ENCODE results near the gene PGC.
"Not testable (repeated sequence)": the region's sequence is repeated elsewhere in the genome, so short reads cannot be mapped to it uniquely, and the experiment has no call there.

PGC gene

DNA sequence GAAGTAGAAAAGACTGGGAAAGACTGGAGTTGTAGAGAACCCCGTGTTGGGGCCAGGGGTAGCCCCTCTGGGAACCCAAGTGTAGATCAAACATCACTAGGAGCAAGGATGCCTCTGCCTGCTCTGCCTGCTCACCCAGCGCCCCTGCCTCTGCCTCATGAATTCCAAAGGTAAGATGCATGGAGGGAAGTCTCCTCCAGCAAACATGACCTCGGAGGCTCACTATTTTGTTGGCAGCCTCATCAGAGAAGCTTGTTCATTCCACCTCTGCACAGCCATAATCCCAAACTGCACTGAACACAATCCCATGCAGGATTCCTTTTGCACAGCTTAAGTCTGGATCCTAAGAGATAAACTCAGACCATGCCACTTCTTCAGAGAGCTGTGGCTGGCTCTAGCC lies 27.6 kb upstream of the PGC start:
- no peak for DNase-seq

DNA sequence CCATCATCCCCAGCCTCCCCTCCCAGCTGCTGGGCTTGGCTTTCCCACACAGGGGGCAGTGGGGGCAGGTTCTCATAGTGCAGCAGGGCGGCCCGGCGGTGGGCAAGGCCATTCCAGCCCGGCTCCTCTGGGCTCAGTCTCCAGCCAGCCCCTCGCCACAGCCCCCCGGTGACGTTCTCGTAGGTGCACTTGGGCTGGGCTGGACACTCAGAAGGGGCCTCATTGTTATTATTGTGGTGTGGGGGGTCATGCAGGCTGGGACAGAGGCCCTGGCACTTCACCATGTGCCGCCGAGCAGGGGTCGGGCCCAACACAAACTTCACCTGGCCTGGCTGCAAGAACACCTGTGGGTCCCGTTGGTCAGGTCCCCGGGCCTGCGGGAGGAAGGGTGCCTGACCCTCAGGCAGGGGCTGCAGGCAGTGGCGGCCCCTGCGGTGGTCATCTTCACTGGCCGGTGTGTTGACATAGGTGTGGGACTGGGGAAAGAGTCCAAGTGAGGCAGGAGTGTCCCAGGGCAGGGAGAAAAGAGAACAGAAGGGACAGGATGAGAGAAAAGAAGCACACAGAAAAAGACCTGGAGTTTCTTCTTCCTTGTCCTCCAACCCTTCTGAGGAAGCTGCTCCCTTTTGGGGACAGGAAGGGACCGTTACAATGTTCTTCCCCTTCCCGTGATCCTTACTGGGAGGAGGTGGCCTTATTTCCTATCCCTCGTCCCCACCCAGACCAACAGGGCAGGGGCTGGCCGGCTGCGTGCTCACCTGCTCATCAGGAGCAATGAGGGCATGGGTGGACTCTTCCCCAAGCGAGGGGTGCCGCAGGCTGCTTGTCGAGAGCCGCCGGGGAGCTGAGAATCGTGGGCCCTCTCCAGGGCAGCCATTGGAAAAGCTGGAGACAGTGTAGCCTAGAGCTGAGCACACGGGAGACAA lies 24.1 kb upstream of the PGC start:
- no peak for DNase-seq

DNA sequence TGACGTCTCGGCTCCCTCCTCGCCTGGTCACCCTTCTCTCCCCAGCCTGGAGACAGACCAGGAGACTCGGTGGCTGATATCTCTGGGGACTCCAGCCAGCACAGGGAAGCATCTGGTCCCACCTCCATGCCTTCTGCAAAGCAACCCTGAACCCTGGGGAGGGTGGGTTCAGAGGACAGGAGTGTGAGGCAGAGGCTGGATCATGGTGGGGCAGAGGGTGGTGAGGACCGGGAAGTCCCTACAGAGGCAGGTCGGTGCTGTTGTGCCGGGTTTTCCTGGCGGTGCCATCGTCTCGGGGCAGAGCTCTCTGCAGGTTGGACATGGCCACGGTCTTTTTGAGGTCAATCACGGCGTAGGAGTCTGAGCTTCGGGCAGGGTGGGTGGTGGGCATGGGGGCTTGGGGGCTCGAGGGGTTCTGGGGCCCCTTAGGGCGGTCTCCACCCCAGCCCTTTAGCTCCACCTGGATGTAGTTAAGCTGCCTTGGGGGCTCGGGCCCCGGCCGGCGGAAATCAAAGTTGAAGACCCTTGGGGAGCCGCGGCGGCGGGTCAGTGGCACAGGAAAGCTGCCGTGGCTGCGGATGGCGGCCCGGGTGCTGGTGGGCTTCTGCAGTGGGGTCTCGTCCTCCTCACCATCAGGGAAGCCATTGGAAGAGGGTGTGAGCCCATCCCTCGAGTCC lies 23.3 kb upstream of the PGC start:
- no peak for DNase-seq

DNA sequence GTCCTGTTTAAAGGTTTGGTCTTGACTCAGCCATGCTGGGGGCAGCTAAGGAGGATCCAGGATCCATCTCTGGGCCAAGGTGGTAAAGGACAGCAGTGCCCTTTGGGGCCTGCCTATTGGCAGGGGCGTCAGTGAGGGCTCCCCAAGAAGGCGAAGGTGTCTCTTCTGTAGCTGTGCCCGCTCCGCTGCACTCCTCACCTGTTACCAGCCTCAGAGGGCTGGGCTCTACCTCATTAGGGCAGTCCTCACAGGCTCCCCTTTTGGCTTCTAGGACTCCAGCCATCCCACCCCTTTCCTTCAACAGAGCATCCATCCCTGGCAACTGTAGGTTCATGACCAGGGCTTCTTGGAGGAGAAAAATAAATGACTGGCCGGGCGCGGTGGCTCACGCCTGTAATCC lies 22.2 kb upstream of the PGC start:
- no peak for DNase-seq

DNA sequence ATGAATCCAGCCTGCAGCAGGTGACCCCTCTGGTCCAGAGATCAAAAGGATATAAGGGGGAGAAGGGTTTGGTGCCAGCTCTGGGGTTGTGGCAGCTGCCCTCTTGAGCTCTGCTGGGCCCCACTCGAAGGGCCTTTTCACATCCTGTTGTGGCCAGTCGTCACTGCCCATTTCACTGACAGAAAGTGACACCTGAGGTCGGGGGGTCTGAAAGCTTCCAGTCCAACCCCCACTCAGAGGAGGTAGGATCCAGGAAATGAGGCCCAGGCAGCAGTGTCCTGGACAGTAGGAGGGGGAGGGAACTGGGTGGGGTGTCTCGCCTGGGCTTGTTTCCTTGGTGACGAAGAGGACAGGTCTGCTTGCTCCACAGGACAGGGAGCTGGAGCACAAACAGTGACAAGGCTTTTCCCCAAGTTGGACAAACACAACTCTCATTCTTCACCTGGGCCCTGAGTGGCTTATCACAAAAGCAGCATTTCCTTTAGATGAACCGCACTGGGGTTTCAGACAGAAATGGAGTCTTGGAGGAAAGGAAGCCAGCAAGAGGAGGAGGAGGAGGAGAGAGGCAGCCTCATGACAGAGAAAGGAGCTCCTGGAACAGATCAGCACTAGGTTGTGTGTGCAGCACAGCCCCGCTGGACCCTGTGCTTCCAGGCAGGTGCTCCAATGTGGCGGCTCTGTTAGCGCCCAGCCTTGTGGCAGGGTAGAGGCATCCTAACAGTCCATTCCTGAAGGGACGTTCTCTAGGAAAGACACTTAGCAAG lies 21.5 kb upstream of the PGC start:
- DNase-seq: no peak

DNA sequence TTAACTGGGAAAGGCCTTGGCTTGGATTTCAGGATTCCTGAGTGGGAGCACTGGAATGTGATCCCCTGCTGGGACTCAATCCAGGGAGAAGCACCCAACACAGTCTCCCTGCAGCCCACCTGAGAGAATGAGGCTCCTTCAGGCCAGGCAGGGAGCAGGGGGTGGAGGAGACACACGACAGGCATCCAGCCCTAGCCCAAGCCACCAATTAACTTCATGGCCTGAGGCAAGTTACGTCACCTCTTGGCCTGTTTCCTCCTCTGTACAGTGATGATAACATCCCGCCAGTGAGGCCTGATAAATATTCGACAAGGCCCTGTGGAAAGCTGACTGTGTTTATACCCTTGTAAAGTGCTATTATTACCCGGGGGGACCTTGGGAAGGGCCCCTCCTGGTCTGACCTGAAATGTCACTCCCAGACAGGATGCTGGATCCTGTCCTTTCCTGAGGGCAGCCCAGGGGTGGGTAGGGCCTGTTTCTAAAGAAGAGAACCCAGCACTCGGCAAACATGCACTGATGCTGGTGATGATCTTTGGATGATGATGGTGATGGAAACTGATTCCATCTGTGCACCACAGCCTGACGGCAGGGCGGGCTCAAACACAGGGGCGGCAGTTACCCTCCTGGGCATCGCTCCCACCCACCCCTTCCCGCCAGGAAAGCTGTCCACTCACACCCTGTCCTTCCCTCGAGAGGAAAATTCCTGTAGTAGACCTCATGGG lies 20.1 kb upstream of the PGC start:
- DNase-seq: no peak

DNA sequence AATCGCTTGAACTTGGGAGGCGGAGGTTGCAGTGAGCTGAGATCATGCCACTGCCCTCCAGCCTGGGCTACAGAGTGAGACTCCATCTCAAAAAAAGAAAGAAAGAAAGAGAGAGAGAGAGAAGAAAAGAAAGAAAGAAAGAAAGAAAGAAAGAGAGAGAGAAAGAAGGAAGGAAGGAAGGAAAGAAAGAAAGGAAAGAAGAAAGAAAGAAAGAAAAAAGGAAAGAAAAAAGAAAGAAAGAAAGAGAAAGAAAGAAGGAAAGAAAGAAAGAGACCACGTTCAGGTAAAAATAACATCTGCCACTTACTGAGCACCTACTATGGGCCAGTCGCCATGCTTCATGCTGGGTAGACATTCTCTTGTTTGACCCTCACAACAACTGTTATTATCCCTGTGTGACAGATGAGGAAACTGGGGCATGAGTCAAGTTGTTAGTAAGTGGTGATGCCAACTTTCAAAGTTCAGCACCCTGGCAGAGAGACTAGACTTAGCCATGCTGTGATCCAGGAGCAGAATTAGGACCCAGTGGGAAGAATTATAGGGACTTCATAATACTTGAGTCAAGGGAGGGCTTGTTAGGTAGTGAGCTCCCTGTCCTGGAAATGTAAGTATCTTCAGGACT lies 19.0 kb upstream of the PGC start:
- DNase-seq: not testable (repeated sequence)

DNA sequence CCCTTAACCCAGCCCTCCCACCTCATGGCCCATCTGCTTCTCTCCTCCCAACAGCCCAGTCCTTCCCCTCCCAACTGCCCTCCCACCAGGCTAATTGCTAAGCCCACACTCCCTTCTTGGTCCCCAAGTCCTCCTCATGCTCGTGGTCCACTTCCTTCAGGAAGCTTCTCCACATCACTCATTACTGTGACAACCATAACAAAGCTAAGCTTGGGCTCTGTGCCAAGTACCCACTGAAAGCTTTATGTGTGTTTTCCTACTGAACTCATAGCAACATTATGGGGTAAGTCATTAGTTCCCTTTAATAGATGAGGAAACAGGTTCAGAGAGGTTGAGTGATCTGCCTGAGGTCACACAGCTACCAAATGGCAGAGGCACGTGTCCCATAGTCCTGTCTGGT lies 16.3 kb upstream of the PGC start:
- no peak for DNase-seq

DNA sequence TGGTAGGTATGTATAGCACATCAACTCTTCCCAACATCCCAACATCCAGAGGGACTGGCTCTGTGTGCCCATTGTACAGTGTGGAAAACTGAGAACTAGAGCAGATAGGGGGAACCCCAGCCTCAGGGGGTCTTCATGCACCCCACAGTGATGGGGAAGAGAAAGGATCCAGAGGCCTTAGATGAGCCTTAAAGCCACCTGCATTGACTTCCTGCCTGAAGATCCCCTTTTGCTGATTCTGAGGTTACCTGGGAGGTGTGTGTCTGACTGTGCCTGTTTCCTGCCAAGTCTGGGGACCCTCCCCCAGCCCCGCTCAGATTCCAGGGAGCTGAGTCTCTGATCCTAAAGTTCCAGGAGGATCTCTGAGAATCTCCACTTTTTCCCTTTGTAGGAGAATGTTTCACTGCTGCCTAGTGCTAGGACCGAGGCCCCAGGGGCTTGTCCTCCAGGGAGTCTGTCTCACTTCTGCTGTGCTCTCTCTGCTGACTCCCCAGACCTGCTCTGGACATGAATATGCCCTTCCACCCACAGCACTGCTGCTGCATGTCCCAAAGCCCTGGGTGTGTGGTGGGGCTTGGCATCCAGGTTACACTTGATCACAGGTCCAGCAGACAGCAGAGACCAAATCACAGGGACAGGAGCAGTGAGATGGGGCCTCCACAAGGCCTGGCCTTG lies 12.8 kb upstream of the PGC start:
- no peak for DNase-seq

DNA sequence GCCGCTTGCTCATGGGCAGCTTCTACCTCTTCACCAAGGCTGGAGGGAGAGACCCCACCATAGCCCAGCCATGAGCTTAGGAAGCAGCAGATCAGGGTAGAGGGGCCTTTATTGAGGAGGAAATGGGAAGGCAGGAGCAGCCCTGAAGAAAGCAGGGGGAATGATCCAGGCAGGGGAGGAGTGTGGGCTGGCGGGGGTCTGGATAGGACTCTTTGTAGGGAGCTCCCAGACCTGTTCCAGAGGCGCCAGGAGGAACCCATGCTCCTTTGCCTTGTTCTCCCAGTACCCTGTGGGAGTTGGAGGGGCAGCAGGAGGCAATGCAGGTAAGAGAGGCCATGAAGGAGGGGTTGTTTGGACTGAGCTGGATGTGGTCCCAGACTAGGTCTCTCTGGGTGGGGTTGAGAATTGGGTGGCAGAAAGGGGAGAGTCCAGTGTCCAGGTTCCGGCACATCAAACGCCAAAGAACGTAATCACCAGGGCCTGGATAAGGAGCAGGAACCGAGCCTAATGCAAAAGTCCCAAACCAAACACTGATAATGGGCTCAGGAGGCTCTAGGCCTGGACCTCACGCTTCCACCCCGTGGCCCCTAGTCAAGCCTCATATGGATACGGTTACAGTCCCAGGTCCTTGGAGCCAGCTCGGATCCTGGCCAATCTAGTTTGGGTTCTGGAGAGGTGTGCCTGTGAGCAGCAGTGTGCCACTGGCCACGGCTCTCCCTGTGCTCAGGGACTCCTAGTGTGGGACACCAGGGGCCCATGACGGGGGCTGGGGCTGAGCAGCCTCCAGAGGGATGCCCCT lies 12.1 kb upstream of the PGC start:
- no peak for DNase-seq

DNA sequence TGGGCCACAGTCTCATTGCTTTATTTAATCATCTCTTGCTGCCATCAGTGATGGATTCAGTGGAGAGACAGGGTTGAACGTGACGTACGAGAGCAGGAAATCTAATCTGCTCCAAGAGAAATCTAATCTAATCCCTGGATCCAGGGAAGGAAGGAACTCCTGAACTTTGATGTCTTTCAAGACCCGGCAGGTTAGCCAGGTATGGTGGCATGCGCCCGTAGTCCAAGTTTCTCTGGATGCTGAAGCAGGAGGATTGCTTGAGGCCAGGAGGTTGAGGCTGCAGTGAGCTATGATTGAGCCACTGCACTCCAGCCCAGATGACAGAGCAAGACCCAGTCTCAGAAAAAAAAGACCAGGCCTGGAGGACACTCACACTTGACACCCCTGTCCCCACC lies 11.4 kb upstream of the PGC start:
- DNase-seq: no peak

DNA sequence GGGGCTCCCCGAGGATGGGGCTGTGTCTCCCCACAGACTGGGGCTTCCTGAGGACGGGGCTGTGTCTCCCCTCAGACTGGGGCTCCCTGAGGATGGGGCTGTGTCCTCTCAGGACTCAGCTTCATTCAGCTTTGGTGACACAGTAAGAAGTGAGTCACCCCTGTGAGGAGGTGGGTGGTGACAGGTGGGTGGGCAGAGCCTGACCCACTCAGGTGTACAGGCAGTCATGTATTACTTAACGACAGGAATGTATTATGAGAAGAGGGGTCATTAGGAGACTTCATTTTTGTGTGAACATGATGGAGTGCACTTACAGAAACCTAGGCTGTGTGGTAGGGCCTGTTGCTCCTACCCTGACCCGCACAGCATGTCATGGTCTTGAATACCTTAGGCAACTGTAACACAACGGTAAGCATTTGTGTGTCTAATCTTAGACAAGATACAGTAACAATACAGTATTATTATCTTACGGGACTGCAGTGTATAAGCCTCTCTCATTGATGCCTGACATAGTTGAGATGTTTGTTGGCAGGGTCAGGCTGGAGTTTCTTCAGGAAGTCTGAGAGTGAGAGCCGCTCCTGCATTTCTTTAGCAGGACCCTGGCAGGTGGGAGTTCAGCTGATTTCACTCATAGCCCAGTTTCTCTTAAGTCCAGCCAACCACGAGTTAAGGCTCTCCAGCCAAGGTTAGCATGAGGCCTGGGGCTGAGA lies 10.9 kb upstream of the PGC start:
- DNase-seq: no peak

DNA sequence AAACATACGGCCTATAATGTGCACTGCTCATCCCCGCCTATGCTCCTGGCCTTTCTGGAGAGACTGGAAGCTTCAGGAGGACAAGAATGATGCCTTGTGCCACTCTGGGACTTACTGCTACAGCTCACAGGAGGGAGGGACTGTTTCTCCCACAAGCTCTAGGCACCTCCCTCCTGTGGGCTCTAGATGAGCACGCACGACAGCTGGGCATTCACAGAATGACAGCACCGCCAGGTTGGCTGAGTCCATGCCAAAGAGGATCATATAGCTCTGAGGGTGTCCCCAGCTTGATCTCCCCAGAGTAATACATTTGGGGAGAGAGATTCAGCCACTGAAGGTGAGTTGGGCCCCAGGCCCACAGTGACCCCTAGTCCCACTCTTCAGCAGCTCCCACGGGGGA lies 10.1 kb upstream of the PGC start:
- DNase-seq: no peak

DNA sequence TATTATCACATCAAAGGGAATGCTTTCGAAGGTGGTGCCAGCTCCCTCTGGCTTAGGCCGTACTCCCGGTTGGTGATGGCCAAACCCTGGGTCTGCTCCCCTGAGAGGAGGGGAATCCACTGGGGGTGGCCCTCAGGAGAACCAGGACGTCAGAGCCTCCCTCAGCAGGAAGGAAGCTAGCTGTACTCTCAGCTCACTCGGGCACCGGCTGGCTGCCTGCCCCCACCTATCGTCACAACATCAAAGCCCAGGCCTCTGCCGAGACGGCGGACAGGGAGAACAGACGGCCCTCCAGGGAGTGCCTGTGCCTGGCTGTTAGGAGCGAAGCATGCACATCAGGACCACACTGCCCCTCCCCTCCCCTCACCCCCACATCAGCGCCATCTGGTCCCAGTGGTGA lies 9.2 kb upstream of the PGC start:
- no peak for DNase-seq

DNA sequence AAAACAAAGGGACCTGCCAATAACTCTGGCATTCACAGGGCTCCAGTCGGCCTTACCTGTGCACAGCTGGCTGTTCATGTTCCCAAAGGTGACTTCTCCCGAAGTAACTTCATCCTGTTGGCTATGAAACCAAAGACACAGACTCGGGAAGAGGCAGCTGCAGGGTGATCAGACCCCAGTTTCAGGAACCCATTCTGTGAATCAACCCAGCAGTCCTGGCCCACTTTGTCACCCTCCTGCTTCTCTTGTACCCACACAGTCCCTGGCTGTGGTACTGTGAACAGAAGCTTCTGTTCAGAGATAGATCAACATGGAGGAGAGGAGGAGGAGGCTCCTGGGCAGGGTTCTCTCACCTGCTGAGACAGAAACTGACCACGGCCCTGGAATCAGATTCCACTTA lies 8.7 kb upstream of the PGC start:
- DNase-seq: no peak

DNA sequence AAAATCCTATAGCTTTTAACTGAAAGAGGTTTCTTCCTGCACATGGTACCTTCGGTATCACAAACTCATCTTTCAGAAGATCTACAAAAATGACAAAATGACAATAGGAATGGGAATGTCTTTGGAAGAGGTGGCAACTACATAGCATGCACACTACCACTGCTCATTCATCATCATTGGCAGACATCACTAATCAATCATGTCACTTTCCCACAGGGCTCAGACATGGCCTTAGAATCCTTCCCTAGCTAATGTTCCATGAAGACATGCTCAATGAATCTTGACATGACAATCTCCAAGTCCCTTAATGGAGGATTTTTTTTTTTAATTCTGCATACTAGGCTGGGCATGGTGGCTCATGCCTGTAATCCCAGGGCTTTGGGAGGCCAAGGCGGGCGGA lies 3.2 kb upstream of the PGC start:
- no peak for DNase-seq

DNA sequence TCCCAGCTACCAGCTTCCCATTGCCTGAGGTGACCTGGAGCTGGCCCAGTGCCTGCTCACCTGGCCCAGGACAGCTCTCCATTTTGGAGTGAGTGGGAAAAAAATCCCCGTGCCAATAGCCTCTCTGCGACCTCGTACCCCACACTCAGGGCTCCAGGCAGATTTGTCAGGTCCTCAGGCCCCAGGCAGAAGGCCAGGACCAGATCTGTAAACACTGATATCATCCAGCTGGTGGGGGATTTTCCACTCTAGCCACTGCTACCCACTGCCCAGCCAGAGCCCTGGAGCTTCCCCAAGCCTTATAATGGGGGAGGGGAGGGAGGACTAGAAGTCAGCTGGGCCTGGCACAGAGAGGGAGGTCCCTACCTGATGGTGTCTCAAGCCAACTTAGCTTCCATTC lies 1.3 kb upstream of the PGC start:
- DNase-seq: no peak

DNA sequence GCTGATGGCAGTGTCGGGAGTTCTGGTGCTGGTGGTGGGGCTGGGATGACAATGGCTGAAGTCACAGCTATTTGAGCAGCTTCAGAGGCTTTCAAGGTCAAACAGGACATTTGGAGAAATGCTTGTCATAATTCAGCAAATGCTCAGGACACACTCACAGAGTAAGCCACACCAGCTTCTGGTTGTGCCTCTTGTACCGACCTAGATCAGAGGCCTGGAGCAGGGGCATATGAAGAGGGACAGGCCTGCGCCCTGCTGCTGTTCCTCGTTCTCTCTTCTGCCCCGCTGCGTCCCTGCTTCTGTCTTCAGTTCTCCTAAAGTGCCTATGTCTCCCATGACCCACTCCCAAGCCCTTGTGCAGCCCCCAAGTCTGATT lies 893 bp upstream of the PGC start:
- no peak for DNase-seq

DNA sequence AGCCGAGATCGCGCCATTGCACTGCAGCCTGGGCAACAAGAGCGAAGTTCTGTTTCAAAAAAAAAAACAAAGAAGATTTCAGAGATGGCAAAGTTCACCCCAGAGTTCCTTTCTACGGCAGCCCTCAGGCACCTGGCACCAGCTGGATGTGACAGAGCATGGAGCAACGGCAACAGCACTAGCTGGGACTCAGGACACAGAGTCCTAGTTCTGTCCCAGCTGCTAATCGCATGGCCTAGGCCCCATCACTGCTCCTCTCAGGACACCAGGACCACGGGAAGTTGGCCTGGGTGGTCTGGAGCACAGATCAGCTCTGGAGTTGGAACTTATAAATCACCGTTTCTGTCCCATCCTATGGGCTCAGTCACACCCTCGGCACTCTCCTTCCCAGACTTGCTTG lies 1.1 kb downstream of the PGC start:
- no peak for DNase-seq

DNA sequence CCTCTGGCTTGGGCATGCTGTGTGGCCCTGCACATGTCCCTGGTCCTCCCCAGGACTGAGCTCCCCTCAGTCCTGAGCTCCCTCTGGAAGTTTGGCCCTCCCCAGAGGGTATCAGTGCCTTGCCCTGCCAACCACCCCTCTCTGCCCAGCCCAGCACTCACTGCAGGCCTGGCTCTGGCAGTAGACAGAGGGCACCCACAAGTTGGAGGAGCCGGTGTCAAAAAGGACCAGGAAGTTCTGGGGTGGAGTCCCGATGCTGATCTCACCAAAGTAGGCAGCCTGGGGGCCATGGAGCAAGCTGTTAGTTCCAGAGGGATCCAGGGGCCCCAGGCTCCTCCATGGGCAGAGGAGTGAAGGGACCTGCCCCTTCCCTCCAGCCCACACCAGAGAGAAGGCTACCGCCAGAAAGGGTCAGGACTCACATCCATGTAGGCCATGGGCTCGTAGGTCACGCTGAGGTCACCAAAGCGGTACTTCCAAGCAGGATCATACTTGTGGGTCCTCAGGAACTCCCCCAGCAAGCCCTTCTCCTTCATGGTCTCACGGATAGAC lies 2.9 kb downstream of the PGC start:
- DNase-seq: no peak
